NB4 (cell line): Measurements from ENCODE around the gene LDHAL6B.

Source experiments
- DNase-seq: peaks from one replicate; pipeline ENCODE4 v3.0.0; 2010; ENCODE audit warnings: low read depth
- H3K4me3 ChIP-seq: one replicate; pipeline ENCODE4 v1.5.1; 2011; ENCODE audit warnings: mild to moderate bottlenecking, low read depth, low read length, moderate library complexity
- CTCF ChIP-seq: IDR thresholded peaks from one replicate; pipeline ENCODE4 v1.5.1; 2012; ENCODE audit warnings: low read depth, low read length
- MAX ChIP-seq: IDR thresholded peaks from 2 replicates; pipeline ENCODE4 v1.6.1; 2011; ENCODE audit warnings: low read depth, low read length
- MYC ChIP-seq: IDR thresholded peaks from 2 replicates; pipeline ENCODE4 v1.6.1; 2011; ENCODE audit warnings: low read depth, low read length
- POLR2A ChIP-seq: IDR thresholded peaks from 2 replicates; pipeline ENCODE4 v1.6.1; 2011; ENCODE audit warnings: mild to moderate bottlenecking; ENCODE audit not compliant: insufficient read length; ENCODE audit errors: extremely low read depth

The LDHAL6B gene

GRCh38 chr15:59223736-59224135 is 17.1 kb downstream of the LDHAL6B start:
- H3K4me3 ChIP-seq = no peak overlapping the region
- TF ChIP-seq MAX = no peak
- TF ChIP-seq POLR2A = no peak
- TF ChIP-seq MYC = no peak
- TF ChIP-seq CTCF = no peak
- no peak for DNase-seq

- no peak for DNase-seq
These were observed 17.8 kb downstream of the LDHAL6B start for GRCh38 chr15:59224474-59224873.

GRCh38 chr15:59227021-59227420 is 20.4 kb downstream of the LDHAL6B start:
- DNase-seq = no peak

More at GRCh38 chr15:59224474-59224873, 17.8 kb downstream of the LDHAL6B start:
- TF ChIP-seq CTCF (no peak), MYC (no peak), POLR2A (no peak), MAX (no peak)
- H3K4me3 ChIP-seq = no peak overlapping the region

GRCh38 chr15:59229015-59229414 is 22.4 kb downstream of the LDHAL6B start:
- no peak for TF ChIP-seq CTCF
- no peak for TF ChIP-seq MYC
- TF ChIP-seq POLR2A = no peak
- H3K4me3 ChIP-seq = no peak overlapping the region
- DNase-seq = no peak

More at GRCh38 chr15:59227021-59227420, 20.4 kb downstream of the LDHAL6B start:
- no peak overlapping the region for H3K4me3 ChIP-seq
- no peak for TF ChIP-seq CTCF
- TF ChIP-seq MYC = no peak
- no peak for TF ChIP-seq POLR2A
- no peak for TF ChIP-seq MAX

GRCh38 chr15:59229453-59229852 is 22.8 kb downstream of the LDHAL6B start:
- no peak for TF ChIP-seq POLR2A
- TF ChIP-seq MAX = no peak
- TF ChIP-seq CTCF = no peak
- TF ChIP-seq MYC = no peak
- no peak overlapping the region for H3K4me3 ChIP-seq
- DNase-seq = no peak

- H3K4me3 ChIP-seq = no peak overlapping the region
- TF ChIP-seq MYC (no peak), MAX (no peak), POLR2A (no peak), CTCF (no peak)
- DNase-seq = no peak
These were observed 23.9 kb downstream of the LDHAL6B start for GRCh38 chr15:59230531-59231055.
